ENCODE measurements around the gene SH3BGR. TPM values are rescaled to one million over a fixed set of nuclear protein-coding genes. Genes with fewer than 3 reads are reported as not detected.
"Not testable (repeated sequence)": the region's sequence is repeated elsewhere in the genome, so short reads cannot be mapped to it uniquely, and the experiment has no call there.

Gene SH3BGR
- total RNA-seq, 1 experiment from 2014 or later = 2.2 TPM

- no peak for DNase-seq (ENCODE audit: low spot score)
- in situ Hi-C loops (cut with HindIII; ENCODE audit: low sequenced_read_pairs) = no loop called here
These were observed 82.0 kb downstream of the SH3BGR start for GRCh38 chr21:39533545-39534380.

GRCh38 chr21:39535646-39536437 is 84.1 kb downstream of the SH3BGR start:
- in situ Hi-C loops (cut with HindIII; ENCODE audit: low sequenced_read_pairs) = no loop called here

GRCh38 chr21:39536835-39537234 is 85.1 kb downstream of the SH3BGR start:
- in situ Hi-C loops (cut with HindIII; ENCODE audit: low sequenced_read_pairs) = no loop called here
- no peak for DNase-seq (ENCODE audit: low spot score)

More at GRCh38 chr21:39535646-39536437, 84.1 kb downstream of the SH3BGR start:
- no peak for DNase-seq (ENCODE audit: low spot score)

DNA sequence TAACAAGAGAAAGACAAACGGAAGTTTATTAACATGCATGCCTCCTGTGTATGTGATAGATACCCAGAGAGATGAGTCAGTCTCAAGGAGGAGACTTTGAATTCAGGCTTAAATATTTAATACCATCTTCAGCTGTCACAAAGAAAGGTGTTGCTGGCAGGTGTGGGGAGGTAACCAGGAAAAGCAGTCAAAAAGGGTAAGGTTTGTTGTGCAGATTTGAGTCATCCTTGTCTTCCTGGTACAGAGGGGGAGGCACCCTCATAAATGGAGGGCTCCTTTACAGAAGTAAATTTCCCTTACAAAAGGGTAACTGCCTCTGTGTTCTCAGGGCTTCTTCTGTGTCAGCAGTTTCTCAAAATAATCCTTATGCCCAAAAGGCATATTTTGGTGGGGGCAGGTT is 85.8 kb downstream of the SH3BGR start:
- no peak for DNase-seq (ENCODE audit: low spot score)
- in situ Hi-C loops (cut with HindIII; ENCODE audit: low sequenced_read_pairs) = no loop called here

GRCh38 chr21:39538453-39539042 is 86.8 kb downstream of the SH3BGR start:
- DNase-seq (ENCODE audit: low spot score) = no peak
- in situ Hi-C loops (cut with HindIII; ENCODE audit: low sequenced_read_pairs) = no loop called here

DNA sequence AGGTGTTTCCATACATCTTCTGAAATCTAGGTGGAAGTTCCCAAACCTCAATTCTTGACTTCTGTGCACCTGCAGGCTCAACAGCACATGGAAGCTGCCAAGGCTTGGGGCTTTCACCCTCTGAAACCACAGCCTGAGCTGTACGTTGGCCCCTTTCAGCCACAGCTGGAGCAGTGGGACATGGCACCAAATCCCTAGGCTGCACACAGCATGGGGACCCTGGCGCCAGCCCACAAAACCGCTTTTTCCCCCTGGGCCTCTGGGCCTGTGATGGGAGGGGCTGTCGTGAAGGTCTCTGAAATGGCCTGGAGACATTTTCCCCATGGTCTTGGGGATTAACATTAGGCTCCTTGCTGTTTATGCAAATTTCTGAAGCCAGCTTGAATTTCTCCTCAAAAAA is 88.6 kb downstream of the SH3BGR start:
- DNase-seq (ENCODE audit: low spot score); in situ Hi-C loops (cut with HindIII; ENCODE audit: low sequenced_read_pairs): not testable (repeated sequence)

DNA sequence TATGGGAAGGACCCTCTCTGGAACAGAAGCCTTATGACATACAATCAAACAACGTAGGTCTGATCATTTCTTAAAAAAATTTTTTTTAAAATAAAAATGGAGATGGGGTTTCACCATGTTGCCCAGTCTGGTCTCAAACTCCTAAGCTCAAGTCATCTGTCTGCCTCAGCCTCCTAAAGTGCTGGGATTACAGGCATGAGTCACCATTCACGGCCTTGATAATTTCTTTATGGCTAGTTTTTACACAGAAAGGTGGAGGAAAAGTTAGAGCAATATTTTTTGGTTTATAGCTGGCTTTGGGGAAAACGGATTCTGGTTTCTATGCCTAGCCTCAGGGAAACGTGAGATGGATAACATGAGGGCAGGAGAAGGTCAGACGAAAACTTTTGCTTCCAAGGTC is 91.0 kb downstream of the SH3BGR start:
- DNase-seq (ENCODE audit: low spot score) = no peak
- in situ Hi-C loops (cut with HindIII; ENCODE audit: low sequenced_read_pairs) = no loop called here

GRCh38 chr21:39546522-39546921 is 94.8 kb downstream of the SH3BGR start:
- in situ Hi-C loops (cut with HindIII; ENCODE audit: low sequenced_read_pairs) = no loop called here
- no peak for DNase-seq (ENCODE audit: low spot score)

DNA sequence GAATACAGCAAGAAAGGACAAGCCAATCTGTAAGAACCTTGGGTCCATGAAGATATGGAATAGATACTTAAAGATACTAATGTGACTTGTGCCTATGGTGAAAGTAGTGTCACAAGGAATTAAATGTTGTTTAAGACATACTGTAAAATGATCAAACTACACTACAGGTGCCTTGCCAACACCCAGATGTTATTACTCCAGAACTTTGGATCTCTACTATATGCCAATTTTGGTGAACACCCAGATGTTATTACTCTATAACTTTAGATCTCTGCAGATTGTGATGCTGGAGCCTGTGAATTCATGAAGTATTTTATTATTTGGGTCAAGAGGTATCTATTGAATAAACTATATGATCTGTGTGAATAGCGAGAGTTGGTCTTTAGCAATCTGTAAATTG is 101.1 kb downstream of the SH3BGR start:
- DNase-seq (ENCODE audit: low spot score) = no peak
- in situ Hi-C loops (cut with HindIII; ENCODE audit: low sequenced_read_pairs) = no loop called here

GRCh38 chr21:39553331-39553730 is 101.6 kb downstream of the SH3BGR start:
- in situ Hi-C loops (cut with HindIII; ENCODE audit: low sequenced_read_pairs) = no loop called here
- DNase-seq (ENCODE audit: low spot score) = no peak

DNA sequence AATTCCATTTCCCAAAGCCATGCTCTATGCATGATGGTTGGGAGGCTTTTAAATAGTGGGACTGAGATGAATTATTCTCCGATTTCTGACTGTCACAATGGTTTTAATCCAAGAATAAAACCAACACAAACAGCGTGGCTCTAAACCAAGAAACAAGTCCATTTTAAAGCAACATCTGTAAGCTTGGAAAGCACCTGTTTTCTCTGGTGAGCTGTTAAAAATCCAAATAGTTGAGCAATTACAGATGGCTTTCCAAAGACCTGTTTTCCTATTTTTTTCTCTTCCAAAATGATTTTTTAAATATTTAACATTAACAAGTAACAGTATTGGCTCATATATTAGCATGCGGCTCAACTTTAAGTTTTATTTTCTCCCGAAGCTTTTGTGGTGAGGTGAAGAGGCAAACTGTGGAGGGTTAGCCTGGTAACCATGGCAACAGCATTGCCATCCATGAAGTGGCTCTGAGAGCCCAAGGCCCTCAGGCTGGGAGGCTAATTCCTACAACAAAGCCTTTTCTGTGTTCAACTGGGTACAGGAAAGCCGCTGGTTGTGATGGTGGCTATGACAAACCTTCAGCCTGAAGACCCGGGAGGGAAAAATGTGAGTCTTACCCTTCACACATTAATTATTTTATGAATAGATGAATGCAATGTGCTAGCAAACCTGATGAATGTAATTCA is 104.3 kb downstream of the SH3BGR start:
- in situ Hi-C loops (cut with HindIII; ENCODE audit: low sequenced_read_pairs) = no loop called here

DNA sequence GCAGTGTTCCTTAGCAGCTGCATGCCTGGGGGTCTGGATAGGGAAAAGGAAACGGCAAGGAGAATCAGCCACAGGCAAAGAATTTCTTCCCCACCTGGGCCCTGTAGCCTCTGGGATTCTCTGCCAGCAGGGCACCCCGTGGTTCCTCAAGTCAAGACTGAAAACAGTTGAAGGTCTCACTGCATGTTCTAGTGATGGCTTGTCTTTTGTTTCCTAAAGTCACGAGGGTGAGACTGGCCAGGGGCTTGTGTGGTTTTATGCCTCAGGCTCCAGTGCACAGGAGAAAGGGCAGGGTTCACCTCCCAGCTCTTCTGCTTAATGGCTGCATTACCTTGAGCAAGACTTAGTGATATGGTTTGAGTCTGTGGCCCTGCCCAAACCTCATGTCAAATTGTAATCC is 107.7 kb downstream of the SH3BGR start:
- in situ Hi-C loops (cut with HindIII; ENCODE audit: low sequenced_read_pairs) = no loop called here
- DNase-seq (ENCODE audit: low spot score) = no peak

More for the DNA sequence above, 104.3 kb downstream of the SH3BGR start:
- no peak for DNase-seq (ENCODE audit: low spot score)

GRCh38 chr21:39561140-39561539 is 109.4 kb downstream of the SH3BGR start:
- DNase-seq (ENCODE audit: low spot score) = no peak
- in situ Hi-C loops (cut with HindIII; ENCODE audit: low sequenced_read_pairs) = no loop called here

DNA sequence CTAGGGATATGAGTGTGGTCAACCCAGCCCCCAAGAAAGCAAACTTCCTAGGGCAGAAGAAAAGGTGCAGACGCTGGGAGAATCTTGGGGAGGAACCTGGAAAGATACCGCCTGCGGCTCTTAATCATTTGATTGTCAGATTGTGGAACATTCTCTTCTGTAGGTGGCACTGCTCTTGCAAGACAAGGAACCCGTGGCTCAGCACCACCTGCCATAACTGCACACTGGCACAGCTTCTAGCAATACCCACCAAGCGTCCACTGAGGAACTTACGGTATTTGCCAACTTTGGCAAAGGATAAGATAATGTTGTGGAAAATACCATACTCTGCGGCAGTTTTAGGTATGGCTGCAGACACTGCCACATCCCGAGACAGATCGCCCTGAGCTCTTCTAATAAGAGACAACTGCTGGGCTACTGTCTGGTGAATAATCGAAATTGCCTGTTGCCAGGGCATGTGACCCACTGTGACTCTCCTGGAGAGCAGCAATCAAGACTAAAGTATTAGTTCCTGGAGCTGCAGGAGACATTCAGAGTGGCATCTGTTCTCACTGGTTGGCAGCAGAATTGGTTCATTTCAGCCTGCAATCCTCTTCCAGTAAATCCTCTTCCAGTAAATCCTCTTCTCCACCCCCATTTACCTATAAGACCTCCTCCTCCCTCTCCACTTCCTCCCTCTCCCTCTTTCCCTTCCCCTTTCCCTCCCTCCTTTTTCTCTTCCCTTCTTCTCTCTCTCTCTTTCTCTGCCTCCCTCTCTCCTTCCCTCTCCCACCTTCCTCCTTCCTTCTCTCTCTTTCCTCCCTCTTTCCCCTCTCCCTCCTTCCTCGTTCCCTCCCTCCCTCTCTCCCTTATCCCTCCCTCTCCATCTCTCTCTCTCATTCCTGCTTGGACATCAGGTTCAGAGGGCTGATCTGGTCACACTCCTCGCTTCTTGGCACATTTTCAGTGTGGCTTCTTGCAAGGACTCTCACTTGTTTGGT is 111.3 kb downstream of the SH3BGR start:
- in situ Hi-C loops (cut with HindIII; ENCODE audit: low sequenced_read_pairs) = no loop called here
- DNase-seq (ENCODE audit: low spot score) = peak; percentile 73

DNA sequence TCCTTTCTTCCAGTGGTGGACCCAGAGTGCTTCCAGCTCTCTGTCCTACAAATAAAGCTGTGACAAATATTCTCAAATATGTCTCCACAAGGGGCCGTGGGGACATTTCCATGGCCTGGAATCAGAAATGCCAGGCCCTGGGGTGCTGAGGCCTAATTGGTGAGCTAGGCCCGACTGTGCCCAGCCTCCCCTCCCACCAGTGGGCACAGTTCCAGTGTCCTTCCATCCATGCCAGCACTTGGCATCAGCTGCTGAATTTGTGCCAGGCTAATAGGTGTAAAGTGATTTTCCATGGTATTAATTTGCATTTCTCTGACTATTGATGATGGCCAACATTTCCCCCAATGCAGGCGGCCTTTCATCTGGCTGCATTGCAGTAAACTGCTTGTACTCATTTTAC is 112.4 kb downstream of the SH3BGR start:
- peak; percentile 58 for DNase-seq (ENCODE audit: low spot score)
- in situ Hi-C loops (cut with HindIII; ENCODE audit: low sequenced_read_pairs) = no loop called here

Data from G401 (cell line).